Stimulated activated CD8-positive, alpha-beta memory T cell treated with anti-CD3 and anti-CD28 coated beads, Interleukin-15, amount 100 ng/mL, for 4 hours (primary cell): ENCODE data around the gene PYGO2.
"Not testable (repeated sequence)": the region's sequence is repeated elsewhere in the genome, so short reads cannot be mapped to it uniquely, and the experiment has no call there.

Experiments
- DNase-seq, 2 donors: peaks; one replicate each; pipeline ENCODE4 v3.0.0-alpha.2; 2020; ENCODE audit warnings: low read depth in 2 of 2

Gene PYGO2

DNA sequence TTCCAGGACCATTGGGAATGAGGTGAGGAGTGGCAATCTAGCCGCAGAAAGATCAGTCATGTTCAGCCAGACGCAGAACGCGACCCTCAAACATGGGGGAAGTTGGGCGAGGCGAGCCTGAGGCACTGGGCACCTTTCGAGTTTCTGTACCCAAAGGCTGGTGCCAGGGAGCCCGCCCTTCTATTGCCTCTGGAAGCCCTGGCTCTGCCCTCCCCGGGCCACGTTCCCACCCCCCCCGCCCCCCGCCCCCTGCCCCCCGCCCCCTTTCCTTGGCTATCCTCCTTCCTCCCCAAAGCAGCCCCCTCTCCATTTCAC is 38.8 kb upstream of the PYGO2 start:
- no peak for DNase-seq

DNA sequence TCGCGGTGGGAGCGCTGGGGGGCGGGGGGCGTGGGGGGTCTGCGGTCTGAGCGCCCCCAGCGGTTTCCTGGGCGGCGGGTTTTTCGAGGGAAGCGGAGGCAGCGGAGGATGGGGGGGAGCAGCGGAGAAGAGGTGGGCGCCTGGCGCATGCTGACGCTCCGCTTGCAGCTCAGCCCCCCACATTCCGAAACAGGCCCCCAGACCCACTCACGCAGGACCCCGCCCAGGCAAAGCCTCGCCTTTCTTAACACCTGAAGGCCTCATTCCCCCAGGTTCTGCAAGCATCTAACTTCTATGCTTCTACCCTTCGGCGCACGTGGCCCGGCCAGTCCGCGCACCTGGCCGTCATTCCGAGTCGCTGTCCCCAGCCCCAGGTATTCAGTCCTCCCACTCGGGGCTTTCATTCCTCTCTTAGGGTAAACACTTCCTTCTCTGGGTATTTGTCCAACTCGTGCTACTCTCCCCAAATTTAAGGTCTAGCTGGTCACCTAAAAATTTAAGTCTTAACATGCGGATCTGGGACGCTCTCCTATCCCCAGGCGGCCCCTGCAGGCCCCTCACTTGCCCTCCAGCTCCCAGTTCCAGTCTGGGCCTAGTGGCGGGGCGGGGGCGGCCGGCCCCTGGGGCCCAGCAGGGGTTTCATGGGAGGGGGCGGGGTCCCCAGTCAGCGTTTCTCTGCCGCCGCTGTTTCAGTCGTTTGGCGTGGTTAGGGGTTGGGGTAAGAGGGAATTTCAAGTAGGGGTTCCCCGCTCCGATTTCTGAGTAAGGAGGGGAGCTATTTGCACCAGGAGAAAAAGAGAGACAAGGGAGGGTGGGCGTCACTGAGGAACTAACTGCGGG is 38.2 kb upstream of the PYGO2 start:
- no peak for DNase-seq

DNA sequence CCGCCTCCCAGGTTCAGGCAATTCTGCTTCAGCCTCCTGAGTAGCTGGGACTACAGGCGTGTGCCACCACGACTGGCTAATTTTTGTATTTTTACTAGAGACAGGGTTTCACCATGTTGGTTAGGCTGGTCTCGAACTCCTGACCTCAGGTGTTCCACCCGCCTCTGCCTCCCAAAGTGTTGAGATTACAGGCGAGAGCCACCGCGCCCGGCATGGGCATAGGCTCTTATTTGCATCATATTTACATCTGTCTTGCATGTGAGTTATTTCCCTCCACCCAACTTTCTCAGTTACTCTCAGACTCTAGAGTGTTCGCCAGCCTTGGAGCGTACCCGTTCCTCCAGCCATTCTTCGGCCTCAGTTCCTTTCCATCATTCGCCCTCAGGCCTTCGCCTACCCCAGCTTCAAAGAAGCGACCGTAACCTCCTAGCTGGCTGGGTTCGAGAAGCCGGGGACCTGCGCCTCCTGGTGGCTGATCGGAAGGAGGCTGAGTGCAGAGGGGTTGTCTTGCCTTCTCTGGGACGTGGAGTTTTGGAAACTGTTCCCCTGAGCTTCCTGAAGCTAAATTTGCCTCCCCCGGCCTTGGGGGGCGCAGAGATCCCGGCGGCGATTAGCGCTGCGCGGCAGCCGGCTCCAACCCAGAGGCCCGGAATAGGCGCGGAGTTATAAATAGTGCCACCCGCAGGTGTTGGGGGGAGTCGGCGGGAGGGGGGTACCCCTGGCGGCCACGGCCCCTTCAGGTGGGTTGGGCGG is 37.4 kb upstream of the PYGO2 start:
- peak; percentile 60 for DNase-seq

DNA sequence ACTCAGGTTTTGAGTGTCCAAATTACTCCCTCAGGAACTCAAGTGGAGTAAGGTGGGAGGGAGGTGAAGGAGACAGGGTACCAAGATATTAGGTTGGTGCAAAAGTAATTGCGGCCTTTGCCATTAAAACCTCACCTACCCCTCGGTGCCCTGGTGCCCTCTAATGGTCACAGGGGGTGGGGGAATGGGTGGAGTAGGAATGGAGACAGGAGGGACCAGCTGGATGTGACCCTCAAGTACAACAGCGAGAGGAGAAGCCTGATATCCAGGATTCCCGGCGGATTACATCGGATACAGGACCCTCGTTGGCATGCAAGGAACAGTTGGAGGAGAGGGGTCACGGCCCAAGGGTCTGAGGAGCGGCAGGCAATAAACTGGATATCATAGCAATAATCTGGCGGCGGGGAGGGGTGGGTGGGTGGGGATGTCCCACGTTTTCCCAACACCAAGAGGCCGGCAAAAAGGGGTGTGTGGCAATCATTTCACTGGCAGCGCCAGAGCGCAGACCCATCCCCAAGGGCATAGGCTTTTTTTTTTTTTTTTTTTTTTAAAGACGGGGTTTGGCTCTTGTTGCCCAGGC is 36.7 kb upstream of the PYGO2 start:
- no peak for DNase-seq

DNA sequence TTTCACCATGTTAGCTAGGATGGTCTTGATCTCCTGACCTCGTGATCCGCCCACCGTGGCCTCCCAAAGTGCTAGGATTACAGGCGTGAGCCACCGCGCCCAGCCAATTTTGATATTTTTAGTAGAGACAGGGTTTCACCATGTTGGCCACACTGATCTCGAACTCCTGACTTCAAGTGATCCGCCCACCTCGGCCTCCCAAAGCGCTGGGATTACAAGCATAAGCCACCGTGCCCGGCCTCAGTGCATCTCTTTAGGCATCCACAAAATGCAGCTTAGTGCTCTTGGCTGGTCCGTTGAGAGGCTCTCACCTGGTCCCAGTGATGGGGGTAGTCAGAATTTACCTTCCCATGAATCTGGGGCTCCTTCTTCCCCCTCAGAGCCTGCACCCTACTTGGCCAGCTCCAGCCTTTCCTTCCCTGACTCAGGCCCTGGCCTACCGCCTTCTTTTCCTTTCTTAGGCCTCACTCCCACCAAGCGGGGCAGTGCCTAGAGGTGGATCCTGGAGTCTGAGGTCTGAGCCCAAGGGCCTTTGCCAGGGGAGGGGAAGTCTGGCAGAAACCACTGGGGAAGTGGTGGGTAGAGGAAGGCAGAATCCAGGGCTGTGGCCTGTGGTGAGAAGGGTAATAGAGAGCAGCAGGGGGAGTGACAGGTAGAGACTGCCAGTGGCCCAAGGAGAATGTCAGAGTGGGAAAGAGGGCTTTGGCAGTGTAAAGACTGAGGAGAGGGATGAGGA is 35.6 kb upstream of the PYGO2 start:
- no peak for DNase-seq

DNA sequence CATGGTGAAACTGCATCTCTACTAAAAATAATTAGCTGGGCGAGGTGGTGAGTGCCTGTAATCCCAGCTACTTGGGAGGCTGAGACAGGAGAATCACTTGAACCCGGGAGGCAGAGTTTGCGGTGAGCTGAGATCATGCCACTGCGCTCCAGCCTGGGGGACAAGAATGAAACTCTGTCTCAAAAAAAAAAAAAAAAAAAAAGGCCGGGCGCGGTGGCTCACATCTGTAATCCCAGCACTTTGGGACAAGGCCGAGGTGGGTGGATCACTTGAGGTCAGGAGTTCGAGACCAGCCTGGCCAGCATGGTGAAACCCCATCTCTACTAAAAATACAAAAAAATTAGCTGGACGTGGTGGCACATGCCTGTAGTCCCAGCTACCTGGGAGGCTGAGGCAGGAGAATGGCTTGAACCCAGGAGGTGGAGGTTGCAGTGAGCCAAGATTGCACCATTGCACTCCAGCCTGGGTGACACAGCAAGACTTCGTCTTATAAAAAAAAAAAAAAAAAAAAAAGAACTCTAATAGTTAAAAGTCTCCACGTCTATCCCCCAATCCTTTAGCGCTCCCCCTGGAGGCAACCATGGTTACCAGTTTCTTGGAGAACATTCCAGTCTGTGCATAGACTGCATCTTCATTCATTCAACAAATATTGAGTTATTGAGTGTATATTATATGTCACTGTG is 33.9 kb upstream of the PYGO2 start:
- DNase-seq: not testable (repeated sequence)

DNA sequence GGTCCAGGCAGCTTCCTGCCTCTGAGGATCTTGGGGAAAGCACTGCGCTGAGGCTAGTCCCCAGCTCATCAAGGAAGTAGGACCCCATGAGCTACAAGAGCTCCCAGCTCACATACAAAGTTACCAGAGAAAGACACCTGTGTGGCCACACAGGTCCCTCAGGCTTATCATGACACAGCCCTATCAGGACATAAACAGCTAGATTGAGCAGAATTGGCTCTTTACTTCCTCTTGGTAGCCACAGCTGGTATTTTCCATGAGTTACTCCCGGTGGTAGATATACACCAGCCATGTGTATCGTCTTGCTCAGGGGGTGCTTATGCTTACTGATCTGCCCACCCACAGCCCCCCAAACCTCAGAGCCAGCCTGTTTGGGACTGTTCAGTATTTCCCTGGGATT is 33.0 kb upstream of the PYGO2 start:
- no peak for DNase-seq

DNA sequence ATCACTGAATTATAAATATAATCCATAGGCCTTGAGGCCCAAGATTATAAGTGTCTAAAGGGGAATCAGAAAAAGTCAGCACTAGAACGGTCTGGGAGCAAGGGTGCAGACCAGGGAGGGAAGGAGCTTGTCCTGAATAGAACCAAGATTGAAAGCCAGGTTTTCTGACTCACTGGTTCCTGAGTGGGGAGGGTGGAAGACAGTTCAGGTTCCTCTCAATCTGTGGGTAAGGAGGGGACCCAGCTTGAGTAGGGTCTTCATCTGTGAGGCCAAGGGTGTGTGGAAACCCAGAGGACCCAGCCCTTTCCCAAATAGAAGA is 32.6 kb upstream of the PYGO2 start:
- DNase-seq: no peak

DNA sequence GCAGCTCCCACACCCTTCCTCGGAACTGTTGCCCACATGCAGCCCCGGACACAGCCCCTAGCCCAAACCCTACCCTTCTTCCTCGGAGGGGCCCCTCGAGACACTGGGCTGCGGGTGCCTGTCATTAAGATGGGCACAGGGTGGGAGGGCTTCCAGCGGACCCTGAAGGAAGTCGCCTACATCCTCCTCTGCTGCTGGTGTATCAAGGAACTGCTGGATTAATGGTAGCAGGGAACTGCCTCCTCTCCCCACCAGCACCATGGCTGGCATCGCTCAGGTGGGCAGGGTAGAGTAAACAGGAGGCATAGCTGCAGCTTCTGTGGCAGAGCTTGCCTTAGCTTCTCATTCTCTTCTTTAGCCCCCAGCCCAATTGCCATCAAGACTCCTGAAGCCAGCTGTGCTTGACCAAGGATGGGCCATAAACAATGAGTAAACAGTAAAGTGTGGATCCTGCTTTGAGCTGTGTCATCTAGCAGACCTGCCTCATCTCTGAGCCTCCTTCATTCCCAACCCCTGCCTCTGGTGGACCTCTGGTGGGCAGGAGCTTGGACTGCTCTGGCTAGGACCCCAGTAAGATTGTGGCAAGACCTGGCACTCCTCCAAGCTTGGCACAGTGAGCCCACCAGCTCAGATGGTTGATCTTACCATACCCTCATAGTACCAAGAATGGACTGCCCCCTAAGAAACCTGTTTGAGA is 32.1 kb upstream of the PYGO2 start, which contains the start of gene LENEP:
TSS of gene LENEP (plus strand) at position 15 of the 697 bp plus-strand sequence. CDS start at position 37, 22 bp downstream.
- DNase-seq: no peak

DNA sequence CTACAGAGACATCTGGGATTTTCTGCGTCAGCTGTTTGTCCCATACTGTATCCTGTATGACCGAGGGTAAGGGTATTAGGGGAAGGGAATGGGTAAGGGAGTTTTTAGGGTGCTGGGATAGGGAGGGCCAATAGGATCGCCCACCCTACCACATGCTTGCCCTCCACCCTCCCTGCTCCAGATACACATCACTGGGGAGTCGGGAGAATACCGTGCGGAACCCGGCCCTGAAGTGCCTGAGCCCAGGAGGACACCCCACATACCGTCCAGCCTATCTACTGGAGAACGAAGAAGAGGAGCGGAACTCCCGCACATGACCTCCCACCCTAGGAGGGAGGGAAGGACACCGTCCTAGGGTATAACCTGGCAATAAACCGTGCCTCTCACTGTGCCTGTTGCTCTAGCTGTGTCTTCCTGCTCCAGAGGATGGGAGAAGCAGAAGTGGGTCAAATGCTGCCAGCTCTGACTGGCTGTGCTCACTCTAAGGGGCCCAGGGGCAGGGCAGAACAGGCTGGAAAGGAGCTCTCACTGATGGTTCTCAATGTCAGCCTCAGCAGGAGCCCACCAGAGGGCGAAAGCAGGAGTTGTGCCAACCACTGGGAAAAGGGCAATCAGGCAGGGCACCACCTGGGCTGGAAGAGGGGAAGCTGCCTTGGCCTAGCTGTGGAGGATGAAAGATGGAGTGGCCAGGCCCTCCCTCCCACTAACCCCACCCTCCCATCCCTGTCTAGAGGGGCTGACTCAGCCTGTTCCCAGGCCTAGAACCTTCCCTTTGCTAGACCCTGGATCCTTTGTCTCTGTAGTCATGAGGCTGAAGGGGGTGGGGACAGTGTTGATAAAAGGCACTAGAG is 31.4 kb upstream of the PYGO2 start:
- no peak for DNase-seq

DNA sequence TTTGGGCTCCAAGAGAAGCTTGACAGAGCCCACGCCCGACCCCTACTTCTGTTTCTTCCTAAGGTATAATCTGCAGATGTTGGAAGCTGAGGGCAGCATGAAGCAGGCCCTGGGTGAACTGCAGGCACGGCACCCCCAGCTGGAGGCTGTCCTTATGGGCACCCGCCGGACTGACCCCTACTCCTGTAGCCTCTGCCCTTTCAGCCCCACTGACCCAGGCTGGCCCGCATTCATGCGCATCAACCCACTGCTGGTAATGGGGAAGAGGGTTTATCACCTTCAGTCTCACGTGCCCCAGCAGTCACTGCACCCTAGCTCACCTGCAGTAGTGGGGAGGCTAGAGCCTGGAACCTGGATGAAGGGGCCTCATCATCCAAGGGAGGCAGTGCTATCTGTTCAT is 28.7 kb upstream of the PYGO2 start:
- no peak for DNase-seq

DNA sequence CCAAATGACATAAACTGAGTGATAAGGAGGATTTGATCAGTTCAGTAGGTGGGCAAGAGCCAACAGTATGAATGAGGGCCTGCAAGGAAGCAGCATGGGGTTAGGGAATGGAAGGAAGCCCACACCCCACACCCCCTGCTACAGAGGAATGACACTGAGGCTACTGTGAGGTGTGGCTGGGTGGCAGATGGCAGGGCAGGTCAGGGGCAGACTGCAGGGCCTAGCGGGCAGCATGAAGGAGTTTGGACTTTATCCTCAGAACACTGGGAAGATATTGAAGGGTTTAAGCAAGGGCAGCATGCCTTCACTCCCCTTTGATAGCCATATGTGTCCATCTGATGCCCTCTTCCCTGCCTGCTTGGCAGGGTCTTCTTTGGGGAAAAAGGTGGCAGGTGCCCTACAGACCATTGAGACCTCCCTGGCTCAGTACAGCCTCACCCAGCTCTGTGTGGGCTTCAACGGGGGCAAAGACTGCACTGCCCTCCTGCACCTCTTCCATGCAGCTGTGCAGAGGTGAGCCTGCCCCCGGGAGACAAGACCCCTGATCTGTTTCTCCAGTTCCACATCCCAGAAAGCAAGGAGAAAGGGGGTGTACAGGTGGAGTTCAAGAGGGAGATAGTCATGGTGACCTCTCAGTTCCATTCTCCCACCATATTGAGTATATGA is 27.7 kb upstream of the PYGO2 start:
- no peak for DNase-seq

DNA sequence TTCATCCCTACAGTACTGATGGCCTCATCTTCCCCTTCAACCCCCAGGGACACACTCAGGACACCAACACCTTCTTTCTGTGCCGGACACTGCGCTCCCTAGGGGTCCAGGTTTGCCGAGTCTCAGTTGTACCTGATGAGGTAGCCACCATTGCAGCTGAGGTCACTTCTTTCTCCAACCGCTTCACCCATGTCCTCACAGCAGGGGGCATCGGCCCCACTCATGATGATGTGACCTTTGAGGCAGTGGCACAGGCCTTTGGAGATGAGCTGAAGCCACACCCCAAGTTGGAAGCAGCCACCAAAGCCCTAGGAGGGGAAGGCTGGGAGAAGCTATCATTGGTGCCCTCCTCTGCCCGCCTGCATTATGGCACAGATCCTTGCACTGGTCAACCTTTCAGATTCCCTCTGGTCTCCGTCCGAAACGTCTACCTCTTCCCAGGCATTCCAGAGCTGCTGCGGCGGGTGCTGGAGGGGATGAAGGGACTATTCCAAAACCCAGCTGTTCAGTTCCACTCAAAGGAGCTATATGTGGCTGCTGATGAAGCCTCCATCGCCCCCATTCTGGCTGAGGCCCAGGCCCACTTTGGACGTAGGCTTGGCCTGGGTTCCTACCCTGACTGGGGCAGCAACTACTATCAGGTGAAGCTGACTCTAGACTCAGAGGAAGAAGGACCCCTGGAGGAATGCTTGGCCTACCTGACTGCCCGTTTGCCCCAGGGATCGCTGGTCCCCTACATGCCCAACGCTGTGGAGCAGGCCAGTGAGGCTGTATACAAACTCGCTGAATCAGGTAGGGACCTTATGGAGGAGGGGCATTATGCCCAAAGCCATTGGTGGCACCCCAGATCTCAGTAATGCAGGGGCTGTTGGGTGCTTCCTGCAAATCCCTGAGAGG is 26.7 kb upstream of the PYGO2 start:
- no peak for DNase-seq

DNA sequence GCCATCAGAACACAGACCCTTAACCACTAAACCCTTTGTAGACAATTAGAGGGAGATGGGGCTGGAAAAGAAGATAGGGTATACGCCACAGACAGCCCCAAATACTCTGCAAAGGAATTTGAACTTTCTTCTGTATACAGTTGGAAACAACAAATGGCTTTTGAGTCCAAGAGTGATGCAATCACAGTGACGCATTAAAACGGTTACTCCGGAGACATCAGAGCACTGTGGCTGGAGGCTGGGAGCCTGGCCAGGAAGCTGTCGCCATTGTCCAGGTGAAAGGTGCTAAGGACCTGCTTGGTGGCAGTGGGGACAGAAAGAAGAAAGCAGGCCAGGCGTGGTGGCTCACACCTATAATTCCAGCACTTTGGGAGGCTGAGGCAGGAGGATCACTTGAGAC is 25.7 kb upstream of the PYGO2 start:
- DNase-seq: no peak

DNA sequence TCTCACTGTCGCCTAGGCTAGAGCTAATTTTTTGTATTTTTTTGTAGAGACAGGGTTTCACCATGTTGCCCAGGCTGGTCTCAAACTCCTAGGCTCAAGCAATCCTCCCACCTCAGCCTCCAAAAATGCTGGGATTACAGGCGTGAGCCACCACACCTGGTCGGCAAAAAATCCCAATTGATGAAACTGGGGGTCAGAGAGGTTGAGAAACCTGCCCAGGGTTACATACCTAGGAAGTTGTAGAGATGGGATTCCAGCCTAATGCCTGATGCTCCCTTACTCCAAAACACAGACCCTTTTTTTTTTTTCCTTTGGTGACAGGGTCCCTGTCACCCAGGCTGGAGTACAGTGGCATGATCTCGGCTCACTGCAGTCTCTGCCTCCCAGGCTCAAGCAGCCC is 25.2 kb upstream of the PYGO2 start:
- DNase-seq: not testable (repeated sequence)

DNA sequence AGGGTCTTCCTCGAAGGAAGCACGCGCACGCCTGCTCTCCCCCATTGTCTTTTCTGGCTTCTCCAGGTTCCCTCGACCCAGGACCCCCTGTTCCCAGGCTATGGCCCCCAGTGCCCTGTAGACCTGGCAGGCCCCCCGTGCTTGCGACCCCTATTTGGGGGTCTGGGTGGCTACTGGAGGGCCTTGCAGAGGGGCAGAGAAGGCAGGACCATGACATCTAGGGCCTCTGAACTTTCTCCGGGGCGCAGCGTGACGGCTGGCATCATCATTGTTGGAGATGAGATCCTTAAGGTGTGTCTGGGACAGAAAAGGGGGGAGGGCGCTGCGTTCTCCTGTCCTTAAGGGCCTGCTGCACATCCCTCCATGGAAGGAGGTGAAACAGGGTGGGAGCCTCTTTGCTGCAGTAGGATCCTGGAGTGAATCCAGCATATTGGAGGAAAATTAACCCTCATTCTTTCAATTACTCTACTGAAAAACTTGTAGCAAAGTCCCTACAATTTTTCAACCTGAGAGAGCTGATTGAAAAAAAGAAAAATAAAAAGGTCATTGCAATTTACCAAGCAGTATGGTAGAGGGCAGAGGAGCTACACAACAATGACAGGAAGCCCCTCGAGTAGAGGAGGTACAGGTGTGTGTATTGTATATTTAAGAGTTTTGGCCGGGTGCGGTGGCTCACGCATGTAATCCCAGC is 22.3 kb upstream of the PYGO2 start:
- DNase-seq: no peak

DNA sequence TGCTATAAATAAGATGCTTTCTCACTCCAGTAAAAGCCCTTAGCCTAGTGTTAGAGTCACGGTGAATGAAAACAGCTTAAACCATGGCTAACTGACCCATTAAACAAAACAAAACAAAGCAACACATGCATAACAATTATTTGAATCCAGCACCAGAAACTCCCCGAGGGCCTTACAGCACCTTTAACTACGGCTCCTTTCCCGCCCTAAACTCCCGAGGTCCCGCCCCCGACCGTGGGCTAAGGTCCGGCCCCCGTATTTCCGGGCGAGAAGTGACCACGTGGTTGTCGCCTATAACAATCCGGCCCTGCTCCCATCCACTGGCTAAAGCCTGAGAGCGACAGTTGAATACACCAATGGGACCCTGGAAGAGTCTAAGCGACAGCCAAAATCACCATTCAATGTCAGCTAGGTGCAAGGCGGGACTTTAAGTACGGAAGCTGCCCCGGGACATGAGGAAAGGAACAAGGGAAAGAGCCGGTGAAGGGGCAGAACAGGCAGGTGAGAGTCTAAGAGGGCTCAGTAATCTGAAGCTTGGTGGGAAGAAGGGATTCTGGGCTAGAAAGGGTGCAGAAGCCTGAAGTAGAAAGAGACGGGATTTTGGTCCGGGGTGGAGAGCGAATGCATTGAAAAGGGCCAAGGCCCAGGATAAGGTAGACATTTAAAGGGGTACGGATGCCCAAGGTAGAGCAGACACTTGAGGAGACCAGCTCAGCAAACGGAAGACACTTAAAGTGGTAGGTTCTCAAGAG is 21.5 kb upstream of the PYGO2 start, which contains the start of gene FLAD1:
TSS of gene FLAD1 (plus strand) at position 448 of the 752 bp plus-strand sequence. CDS start 351 bp downstream, outside the sequence.
- peak; percentile 85 to 95 for DNase-seq
